ENCODE results near the gene OPA1. TPM values are rescaled to one million over a fixed set of nuclear protein-coding genes. Genes with fewer than 3 reads are reported as not detected.
A peak's percentile ranks its signal among the peaks of the same experiment; 100 is the strongest.

OPA1 gene
- total and polyA plus RNA-seq, 2 of the 8 experiments (the other 6 are each of a cell fraction or from before 2014, with no cell fraction given), result 20.3 to 109 TPM

DNA sequence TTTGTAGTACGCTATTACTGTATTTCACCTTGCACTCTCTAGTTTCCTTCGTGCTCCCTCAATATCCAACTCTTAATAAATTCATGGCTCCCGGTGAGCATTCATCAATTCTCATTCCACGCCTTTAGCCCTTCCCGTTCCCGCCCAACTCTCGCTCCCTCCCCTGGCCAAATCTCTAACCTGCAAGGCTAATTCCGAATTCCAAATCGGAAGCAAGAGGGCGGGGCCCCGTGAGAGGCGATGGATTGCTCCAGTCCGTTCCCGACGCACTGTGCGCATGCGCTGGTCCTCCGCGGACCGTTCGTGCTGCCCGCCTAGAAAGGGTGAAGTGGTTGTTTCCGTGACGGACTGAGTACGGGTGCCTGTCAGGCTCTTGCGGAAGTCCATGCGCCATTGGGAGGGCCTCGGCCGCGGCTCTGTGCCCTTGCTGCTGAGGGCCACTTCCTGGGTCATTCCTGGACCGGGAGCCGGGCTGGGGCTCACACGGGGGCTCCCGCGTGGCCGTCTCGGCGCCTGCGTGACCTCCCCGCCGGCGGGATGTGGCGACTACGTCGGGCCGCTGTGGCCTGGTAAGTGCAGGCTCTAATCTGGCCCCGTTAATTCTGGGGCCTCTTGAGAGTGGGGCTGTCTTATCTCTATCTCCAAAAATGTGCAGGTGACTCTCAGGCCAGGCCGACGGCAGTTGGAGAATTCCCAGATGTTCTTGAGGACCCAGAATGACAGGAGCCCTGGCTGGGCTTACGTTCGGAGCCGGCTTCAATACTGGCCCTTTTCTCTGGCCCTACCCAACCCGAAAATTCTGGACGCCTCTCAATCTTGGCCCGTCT lies at the start of gene OPA1 (continued):
- TF ChIP-seq SP1 (IDR thresholded peaks at IDR 0.05; ENCODE audit: low read depth, low read length), result peak; percentile 66; the same call in 1 of the 2 replicates
- peak; percentile 57; the same call in 1 of the 2 replicates for TF ChIP-seq BRCA1 (IDR thresholded peaks at IDR 0.05; ENCODE audit: low read depth, low read length)
- TF ChIP-seq, protein P1, sequence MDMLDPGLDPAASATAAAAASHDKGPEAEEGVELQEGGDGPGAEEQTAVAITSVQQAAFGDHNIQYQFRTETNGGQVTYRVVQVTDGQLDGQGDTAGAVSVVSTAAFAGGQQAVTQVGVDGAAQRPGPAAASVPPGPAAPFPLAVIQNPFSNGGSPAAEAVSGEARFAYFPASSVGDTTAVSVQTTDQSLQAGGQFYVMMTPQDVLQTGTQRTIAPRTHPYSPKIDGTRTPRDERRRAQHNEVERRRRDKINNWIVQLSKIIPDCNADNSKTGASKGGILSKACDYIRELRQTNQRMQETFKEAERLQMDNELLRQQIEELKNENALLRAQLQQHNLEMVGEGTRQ (IDR thresholded peaks at IDR 0.05; ENCODE audit: low read length), result 0 out of 2 replicates have a peak, but pooled peaks have one; percentile 7
- TF ChIP-seq MAFK (IDR thresholded peaks at IDR 0.05; ENCODE audit: low read depth, low read length), result no peak
- no peak for TF ChIP-seq JUN (IDR thresholded peaks at IDR 0.05; ENCODE audit: low read depth, low read length)
- TF ChIP-seq TAF7 (optimal IDR thresholded peaks at IDR 0.05; ENCODE audit: borderline replicate concordance, low read depth, low read length), result peak; percentile 66
- TF ChIP-seq PHF8 (conservative IDR thresholded peaks at IDR 0.05; ENCODE audit: low read depth, low read length), result peak; percentile 81
- TF ChIP-seq SP2 (IDR thresholded peaks at IDR 0.05; ENCODE audit: low read length), result no peak
- no peak for TF ChIP-seq KDM1A (IDR thresholded peaks at IDR 0.05; ENCODE audit: borderline replicate concordance, low read length)
- TF ChIP-seq TEAD4 (IDR thresholded peaks at IDR 0.05; ENCODE audit: low read depth, low read length), result peak; percentile 50; the same call in 1 of the 2 replicates
- no peak for TF ChIP-seq EZH2 (IDR thresholded peaks at IDR 0.05; ENCODE audit: low read depth, low read length, severe bottlenecking)
- no peak for TF ChIP-seq CEBPB (IDR thresholded peaks at IDR 0.05; ENCODE audit: low read depth, low read length)
- TF ChIP-seq, protein P2, sequence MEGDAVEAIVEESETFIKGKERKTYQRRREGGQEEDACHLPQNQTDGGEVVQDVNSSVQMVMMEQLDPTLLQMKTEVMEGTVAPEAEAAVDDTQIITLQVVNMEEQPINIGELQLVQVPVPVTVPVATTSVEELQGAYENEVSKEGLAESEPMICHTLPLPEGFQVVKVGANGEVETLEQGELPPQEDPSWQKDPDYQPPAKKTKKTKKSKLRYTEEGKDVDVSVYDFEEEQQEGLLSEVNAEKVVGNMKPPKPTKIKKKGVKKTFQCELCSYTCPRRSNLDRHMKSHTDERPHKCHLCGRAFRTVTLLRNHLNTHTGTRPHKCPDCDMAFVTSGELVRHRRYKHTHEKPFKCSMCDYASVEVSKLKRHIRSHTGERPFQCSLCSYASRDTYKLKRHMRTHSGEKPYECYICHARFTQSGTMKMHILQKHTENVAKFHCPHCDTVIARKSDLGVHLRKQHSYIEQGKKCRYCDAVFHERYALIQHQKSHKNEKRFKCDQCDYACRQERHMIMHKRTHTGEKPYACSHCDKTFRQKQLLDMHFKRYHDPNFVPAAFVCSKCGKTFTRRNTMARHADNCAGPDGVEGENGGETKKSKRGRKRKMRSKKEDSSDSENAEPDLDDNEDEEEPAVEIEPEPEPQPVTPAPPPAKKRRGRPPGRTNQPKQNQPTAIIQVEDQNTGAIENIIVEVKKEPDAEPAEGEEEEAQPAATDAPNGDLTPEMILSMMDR (IDR thresholded peaks at IDR 0.05; ENCODE audit: control extremely low read depth in 1 of 3, insufficient read depth in 1 of 3, low read depth in 1 of 3, low read length in 3 of 3), result peak; percentile 25 to 43 (median 36); a peak in 3 of 4 replicates
- TF ChIP-seq CHD2 (IDR thresholded peaks at IDR 0.05; ENCODE audit: low read length), result peak; percentile 83
- peak; percentile 98 for TF ChIP-seq NRF1 (IDR thresholded peaks at IDR 0.05; ENCODE audit: low read depth, low read length)
- peak in 1 of 2 experiments; percentile 73; a peak in 2 of 4 replicates for TF ChIP-seq HDAC2 (IDR thresholded peaks at IDR 0.05; ENCODE audit: borderline replicate concordance in 1 of 2, low read depth in 2 of 2, low read length in 2 of 2)
- no peak for TF ChIP-seq CHD1 (IDR thresholded peaks at IDR 0.05; ENCODE audit: low read depth, low read length)
- TF ChIP-seq GABPA (IDR thresholded peaks at IDR 0.05; ENCODE audit: borderline replicate concordance, insufficient read depth, low read length), result peak; percentile 88
- peak; percentile 37 for TF ChIP-seq KDM4A (IDR thresholded peaks at IDR 0.05; ENCODE audit: low read depth, low read length, severe bottlenecking)

All from H1 (cell line).